Inferior parietal cortex (tissue), 1 donor: ENCODE data around the gene CCDC9B.

ENCODE experiments used
- DNase-seq: peaks from one replicate; pipeline ENCODE4 v3.0.0-alpha.2; 2016; ENCODE audit errors: extremely low spot score

Gene CCDC9B

GRCh38 chr15:40290545-40290917, 50.2 kb downstream of the CCDC9B start:
- no peak for DNase-seq

GRCh38 chr15:40289140-40289775, 51.5 kb downstream of the CCDC9B start:
- DNase-seq = no peak

GRCh38 chr15:40287968-40288367, 52.8 kb downstream of the CCDC9B start:
- DNase-seq = no peak

- DNase-seq = no peak
Measured at GRCh38 chr15:40287505-40287904, 53.2 kb downstream of the CCDC9B start.

- no peak for DNase-seq
Measured at GRCh38 chr15:40286794-40287193, 53.9 kb downstream of the CCDC9B start.

- DNase-seq = no peak
Measured at GRCh38 chr15:40286061-40286532, 54.6 kb downstream of the CCDC9B start.

- no peak for DNase-seq
Measured at GRCh38 chr15:40285554-40286011, 55.2 kb downstream of the CCDC9B start.

- DNase-seq = no peak
Measured at GRCh38 chr15:40285151-40285550, 55.6 kb downstream of the CCDC9B start.

- no peak for DNase-seq
Measured at GRCh38 chr15:40283615-40284300, 57.0 kb downstream of the CCDC9B start.

GRCh38 chr15:40282869-40283614, 57.7 kb downstream of the CCDC9B start, which contains the start of gene ANKRD63:
TSS of gene ANKRD63 (minus strand) at chr15:40283064. CDS start at chr15:40282586, 478 bp downstream.
- DNase-seq = no peak

GRCh38 chr15:40282147-40282868, 58.4 kb downstream of the CCDC9B start:
- DNase-seq = no peak

GRCh38 chr15:40281801-40282146, 59.0 kb downstream of the CCDC9B start:
- no peak for DNase-seq
